HG03342 (cell line): ENCODE data around the gene ZNF701.
"Not testable (repeated sequence)": the region's sequence is repeated elsewhere in the genome, so short reads cannot be mapped to it uniquely, and the experiment has no call there.

ENCODE experiments used
- ATAC-seq: cut with Tn5 transposase; IDR thresholded peaks from one replicate; pipeline ENCODE4 v1.9.1; 2021; ENCODE audit warnings: mild to moderate bottlenecking, moderate library complexity; ENCODE audit not compliant: unreplicated experiment

ZNF701 gene

GRCh38 chr19:52570000-52570861, at the start of gene ZNF701:
Gene ZNF701, plus strand, starts transcription at chr19:52570287. Its CDS starts 3,861 bp downstream, at chr19:52574148.
- peak; percentile 97 for ATAC-seq

GRCh38 chr19:52522551-52522950, 47.5 kb upstream of the ZNF701 start:
- ATAC-seq, result no peak

GRCh38 chr19:52524086-52524485, 46.0 kb upstream of the ZNF701 start:
- ATAC-seq, result no peak

GRCh38 chr19:52527134-52527955, 42.7 kb upstream of the ZNF701 start, which contains the start of gene ZNF808:
Gene ZNF808, plus strand, starts transcription at chr19:52527668. Its CDS starts 15,617 bp downstream, at chr19:52543285.
- peak; percentile 74 for ATAC-seq

- peak; percentile 22 for ATAC-seq
These were observed 42.1 kb upstream of the ZNF701 start for GRCh38 chr19:52527956-52528351.

GRCh38 chr19:52532480-52532879, 37.6 kb upstream of the ZNF701 start:
- no peak for ATAC-seq

GRCh38 chr19:52533901-52534300, 36.2 kb upstream of the ZNF701 start:
- no peak for ATAC-seq

- ATAC-seq, result not testable (repeated sequence)
These were observed 34.7 kb upstream of the ZNF701 start for GRCh38 chr19:52535385-52535770.

GRCh38 chr19:52535771-52536447, 34.2 kb upstream of the ZNF701 start:
- peak; percentile 78 for ATAC-seq

GRCh38 chr19:52536448-52536800, 33.7 kb upstream of the ZNF701 start:
- ATAC-seq, result peak; percentile 14

GRCh38 chr19:52538815-52539214, 31.3 kb upstream of the ZNF701 start:
- not testable (repeated sequence) for ATAC-seq

- ATAC-seq, result not testable (repeated sequence)
These were observed 28.9 kb upstream of the ZNF701 start for GRCh38 chr19:52541176-52541575.

GRCh38 chr19:52541608-52542007, 28.5 kb upstream of the ZNF701 start:
- no peak for ATAC-seq

GRCh38 chr19:52542541-52542940, 27.5 kb upstream of the ZNF701 start:
- ATAC-seq, result not testable (repeated sequence)

- ATAC-seq, result no peak
These were observed 27.0 kb upstream of the ZNF701 start for GRCh38 chr19:52542984-52543664.

- no peak for ATAC-seq
These were observed 15.7 kb upstream of the ZNF701 start for GRCh38 chr19:52554216-52554971.

- ATAC-seq, result no peak
These were observed 12.7 kb upstream of the ZNF701 start for GRCh38 chr19:52557231-52557995.

- ATAC-seq, result not testable (repeated sequence)
These were observed 11.2 kb upstream of the ZNF701 start for GRCh38 chr19:52558732-52559445.
